Frontal cortex (tissue), 4 donors: ENCODE results near the gene PSMD2. TPM values are rescaled to one million over a fixed set of nuclear protein-coding genes. Genes with fewer than 3 reads are reported as not detected.

Source experiments
- DNase-seq, 2 donors: peaks; one replicate each; pipeline ENCODE4 v3.0.0; 2012; ENCODE audit warnings: low spot score in 2 of 2
- FAIRE-seq: peaks from 2 replicates; lab custom pipeline; 2012; peaks lifted over from hg19 to GRCh38; lab: Jason Lieb, UNC
- total RNA-seq: library from RNA; depleted of rRNA; stranded (reverse); fragments of >200 nt; gene quantifications from one replicate; pipeline ENCODE4 v1.2.3, GENCODE V29; 2014
- donor health status: control.
- donor health status: control.
- donor health status: control.

Gene PSMD2
- total RNA-seq, 1 donor from 2014 or later, result 263 TPM

DNA sequence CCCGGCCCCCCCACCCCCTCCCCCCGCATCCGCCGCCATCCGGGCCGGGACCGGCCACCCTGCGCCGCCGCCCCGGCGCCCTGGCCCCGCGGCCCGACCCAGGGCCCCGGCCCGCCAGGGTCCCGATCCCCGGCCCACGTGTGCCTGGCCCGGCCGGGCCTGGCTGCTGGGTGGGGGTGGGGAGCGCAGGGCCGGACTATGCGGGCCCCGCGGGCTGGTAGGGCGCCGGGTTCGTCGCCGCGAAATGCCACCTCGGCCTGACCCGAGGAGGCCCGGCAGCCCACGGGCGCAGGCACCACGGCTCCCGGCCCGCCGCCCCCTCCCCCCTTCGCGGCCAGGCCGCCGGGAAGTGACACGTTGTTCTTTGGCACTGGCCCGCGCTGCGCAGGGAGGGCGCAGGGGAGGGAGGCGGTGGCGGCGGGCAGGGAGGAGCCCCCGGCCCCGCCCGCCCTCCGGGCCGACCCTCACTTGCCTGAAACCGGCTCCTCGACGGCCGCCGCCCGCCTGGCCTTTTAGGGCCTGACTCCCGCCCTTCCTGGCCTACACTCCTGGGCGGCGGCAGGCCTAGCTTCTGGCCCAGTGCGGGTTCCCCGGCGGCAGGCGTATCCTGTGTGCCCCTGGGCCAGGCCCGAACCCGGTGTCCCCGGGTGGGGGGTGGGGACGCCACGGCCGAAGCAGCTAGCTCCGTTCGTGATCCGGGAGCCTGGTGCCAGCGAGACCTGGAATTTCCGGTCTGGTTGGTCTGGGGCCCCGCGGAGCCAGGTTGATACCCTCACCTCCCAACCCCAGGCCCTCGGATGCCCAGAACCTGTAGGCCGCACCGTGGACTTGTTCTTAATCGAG, 15.9 kb downstream of the PSMD2 start:
- peak; percentile 79 to 84 for DNase-seq
- FAIRE-seq, result no peak

DNA sequence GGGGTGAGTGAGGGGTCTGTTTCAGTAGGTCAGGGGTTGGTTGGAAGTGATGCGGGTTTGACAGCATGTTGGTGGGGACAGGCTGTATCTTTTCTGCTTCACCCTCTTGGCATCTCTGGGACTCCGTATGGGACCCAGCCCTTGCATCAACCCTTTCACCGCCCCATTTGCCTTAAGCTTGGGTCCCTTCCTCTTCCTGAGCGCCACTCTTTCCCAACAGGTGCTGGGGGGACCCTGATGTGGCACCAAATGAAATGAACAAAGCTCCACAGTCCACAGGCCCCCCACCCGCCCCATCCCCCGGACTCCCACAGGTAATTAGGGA, 16.5 kb downstream of the PSMD2 start:
- no peak for FAIRE-seq
- DNase-seq, result no peak

DNA sequence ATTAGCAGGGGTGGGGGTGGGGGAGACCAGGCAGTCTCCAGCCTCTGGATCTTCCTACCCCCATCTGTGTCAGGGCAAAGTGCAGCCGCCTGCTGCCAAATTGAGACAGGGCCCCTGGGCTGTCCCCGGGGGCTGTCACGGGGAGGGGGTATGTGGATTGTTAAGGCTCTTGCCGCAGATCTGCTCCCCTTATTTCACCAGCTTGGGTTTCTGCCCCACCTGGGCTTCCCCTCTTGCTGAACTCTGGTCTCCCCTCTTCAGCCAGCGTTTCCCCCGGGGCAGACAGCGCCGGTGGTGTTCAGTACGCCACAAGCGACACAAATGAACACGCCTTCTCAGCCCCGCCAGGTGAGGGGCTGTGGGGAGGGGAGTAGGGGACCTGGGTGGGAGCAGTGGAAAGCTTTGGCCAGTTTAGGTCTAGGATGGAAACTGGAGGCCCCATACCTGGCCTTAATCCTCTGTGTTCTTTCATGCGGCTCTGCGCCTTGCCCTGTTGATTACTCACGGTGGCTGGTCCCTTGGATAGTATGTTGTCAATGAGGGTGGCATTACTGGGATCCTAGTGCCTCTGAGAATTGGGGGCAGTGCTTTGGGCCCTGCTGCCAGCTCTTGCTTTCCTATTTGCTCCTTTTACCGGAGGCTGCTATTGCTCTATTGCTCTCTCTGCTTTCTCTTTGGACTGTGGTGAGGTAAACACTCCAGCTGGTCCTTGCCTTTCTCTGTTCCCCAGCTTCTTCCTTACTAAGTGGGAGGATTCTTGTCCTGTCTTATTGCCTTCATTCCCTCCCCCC, 17.0 kb downstream of the PSMD2 start:
- DNase-seq (no peak), FAIRE-seq (no peak)

DNA sequence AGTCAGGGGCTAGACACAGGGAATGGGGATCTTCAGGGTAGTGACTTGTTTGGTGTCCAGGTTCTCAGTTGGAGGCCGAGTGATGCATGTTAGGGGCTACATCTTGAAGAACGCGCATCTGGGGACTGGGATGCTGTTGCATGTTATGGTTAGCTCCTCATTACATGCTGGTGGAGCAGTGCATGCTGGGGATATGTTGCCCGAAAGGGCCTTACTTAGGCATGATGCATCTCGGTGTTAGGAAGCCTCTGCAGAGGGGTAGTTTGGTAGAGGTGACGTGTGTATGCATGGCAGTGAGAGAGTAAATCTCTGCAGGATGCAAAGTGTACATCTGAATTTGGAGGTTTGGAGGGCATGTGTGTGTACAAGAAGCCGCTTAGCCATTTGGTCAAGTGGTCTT, 17.8 kb downstream of the PSMD2 start:
- FAIRE-seq, result no peak
- DNase-seq, result no peak

DNA sequence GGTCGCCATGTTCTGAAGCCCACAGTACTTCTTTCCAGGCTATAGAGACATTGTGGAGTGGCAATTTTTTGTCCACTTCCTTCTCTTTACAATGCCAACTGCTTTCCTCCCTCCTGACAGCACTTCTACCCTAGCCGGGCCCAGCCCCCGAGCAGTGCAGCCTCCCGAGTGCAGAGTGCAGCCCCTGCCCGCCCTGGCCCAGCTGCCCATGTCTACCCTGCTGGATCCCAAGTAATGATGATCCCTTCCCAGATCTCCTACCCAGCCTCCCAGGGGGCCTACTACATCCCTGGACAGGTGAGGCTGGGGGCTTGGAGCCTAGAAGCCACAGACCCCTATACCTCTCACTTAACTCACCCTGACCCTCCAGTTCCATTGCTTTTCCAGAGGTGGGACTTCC, 18.2 kb downstream of the PSMD2 start:
- DNase-seq (peak in 1 of 2 donors; percentile 4), FAIRE-seq (no peak)

DNA sequence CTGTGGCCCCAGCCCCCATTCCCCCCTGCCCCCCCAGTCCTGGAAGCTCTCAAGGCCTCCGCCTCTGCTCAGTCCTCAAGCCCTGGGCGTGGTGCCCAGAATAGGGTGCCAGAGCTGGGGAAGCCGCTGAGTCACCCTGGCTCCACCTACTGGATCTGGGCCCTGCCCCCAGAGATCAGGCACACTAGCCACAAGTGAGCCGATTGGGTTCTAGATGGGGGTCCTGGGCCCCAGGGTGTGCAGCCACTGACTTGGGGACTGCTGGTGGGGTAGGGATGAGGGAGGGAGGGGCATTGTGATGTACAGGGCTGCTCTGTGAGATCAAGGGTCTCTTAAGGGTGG, 21.0 kb downstream of the PSMD2 start:
- FAIRE-seq, result no peak
- peak; percentile 88 to 96 for DNase-seq

DNA sequence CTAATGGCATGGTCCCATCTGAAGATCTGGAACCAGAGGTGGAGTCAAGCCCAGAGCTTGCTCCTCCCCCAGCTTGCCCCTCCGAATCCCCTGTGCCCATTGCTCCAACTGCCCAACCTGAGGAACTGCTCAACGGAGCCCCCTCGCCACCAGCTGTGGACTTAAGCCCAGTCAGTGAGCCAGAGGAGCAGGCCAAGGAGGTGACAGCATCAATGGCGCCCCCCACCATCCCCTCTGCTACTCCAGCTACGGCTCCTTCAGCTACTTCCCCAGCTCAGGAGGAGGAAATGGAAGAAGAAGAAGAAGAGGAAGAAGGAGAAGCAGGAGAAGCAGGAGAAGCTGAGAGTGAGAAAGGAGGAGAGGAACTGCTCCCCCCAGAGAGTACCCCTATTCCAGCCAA, 22.6 kb downstream of the PSMD2 start:
- no peak for DNase-seq
- no peak for FAIRE-seq

DNA sequence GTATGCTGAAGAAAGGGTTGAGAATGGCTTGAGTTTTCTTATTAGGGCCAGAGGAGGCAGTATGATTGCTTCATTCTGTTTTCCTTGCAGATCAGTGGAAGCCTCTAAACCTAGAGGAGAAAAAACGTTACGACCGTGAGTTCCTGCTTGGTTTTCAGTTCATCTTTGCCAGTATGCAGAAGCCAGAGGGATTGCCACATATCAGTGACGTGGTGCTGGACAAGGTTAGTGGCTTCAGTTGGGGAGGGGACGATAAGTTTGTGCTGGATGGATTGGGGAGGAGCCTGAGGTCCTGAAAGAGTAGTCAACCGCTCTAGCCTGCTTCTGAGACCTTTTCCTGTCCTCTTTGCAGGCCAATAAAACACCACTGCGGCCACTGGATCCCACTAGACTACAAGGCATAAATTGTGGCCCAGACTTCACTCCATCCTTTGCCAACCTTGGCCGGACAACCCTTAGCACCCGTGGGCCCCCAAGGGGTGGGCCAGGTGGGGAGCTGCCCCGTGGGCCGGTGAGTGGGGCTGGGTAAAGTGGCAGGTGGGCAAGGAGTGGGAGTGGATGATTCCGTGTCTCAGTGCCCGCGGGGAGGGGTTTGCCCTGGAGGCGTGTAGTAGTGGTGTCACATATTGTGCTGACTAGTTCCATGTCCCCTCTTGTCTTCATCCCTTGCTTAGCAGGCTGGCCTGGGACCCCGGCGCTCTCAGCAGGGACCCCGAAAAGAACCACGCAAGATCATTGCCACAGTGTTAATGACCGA, 23.9 kb downstream of the PSMD2 start:
- DNase-seq (peak; percentile 3 to 7), FAIRE-seq (no peak)

DNA sequence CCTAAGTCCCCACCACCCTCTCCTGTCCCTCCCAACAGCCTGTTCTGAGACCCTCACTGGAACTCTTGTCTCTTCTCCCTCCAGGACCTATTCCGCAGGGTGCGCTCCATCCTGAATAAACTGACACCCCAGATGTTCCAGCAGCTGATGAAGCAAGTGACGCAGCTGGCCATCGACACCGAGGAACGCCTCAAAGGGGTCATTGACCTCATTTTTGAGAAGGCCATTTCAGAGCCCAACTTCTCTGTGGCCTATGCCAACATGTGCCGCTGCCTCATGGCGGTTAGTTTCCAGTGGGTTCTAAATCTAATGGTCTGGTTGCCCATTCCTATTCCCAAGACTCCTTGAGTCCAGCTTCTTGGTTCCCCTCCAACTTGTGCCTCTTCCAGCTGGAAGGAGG, 24.7 kb downstream of the PSMD2 start:
- DNase-seq (peak in 1 of 2 donors; percentile 1), FAIRE-seq (no peak)

DNA sequence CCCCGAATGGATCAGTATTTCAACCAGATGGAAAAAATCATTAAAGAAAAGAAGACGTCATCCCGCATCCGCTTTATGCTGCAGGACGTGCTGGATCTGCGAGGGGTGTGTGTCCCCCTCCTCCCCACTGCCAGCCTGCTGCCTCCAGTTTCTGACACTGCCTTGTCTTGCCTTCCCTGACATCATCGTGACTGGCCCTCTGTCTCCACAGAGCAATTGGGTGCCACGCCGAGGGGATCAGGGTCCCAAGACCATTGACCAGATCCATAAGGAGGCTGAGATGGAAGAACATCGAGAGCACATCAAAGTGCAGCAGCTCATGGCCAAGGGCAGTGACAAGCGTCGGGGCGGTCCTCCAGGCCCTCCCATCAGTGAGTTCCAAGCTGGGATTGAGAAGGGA, 26.2 kb downstream of the PSMD2 start:
- DNase-seq (peak in 1 of 2 donors; percentile 2), FAIRE-seq (no peak)

DNA sequence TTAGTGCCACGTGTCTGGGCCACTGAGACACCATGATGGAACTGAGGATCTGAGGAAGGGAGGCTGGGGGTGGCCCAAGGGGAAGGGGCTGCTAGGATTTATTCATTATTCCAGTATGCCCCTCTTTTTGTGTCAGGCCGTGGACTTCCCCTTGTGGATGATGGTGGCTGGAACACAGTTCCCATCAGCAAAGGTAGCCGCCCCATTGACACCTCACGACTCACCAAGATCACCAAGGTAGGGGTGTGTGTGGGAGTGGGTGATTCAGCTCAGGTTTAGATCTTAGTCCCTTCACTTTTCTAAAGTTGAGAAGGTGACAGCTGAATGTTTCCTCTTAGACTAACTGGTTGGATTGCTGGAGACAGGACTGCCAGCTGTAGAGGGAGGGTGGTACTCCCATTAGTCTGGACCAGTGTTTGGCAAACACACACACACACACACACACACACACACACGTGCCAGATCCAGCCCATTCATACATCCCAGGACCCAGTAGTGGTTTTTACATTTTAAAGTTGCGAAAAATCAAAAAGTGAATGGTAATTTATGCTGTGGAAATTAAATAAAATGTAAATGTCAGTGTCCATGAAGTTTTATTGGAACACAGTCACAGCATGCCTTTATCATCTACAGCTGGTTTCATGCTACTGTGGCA, 26.8 kb downstream of the PSMD2 start:
- DNase-seq (peak in 1 of 2 donors; percentile 4), FAIRE-seq (no peak)

DNA sequence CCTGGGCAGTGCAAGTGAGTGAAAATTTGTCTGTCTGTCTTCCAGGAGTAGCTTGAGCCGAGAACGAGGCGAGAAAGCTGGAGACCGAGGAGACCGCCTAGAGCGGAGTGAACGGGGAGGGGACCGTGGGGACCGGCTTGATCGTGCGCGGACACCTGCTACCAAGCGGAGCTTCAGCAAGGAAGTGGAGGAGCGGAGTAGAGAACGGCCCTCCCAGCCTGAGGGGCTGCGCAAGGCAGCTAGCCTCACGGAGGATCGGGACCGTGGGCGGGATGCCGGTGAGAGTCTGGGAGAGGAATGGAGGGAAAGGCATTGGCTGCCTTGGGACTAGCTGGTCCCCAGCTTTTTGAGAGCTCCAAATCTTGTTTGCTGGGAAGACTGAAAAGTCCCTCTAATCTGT, 28.1 kb downstream of the PSMD2 start:
- FAIRE-seq (no peak), DNase-seq (no peak)

DNA sequence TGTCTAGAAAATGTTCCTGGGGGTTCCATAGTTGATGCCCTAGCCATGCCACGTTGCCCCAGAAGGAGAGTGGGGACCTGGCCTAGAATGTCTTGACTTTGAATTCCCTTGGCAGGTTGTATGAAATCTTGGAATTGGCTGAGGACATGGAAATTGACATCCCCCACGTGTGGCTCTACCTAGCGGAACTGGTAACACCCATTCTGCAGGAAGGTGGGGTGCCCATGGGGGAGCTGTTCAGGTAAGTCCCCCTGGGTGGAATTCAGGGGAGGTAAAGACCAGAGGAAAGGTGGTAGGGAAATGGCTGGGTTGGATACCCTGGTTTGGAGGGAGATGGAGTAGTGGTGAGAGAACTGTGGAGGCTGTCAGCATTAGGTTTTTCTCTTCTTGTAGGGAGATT, 29.5 kb downstream of the PSMD2 start:
- FAIRE-seq, result no peak

DNA sequence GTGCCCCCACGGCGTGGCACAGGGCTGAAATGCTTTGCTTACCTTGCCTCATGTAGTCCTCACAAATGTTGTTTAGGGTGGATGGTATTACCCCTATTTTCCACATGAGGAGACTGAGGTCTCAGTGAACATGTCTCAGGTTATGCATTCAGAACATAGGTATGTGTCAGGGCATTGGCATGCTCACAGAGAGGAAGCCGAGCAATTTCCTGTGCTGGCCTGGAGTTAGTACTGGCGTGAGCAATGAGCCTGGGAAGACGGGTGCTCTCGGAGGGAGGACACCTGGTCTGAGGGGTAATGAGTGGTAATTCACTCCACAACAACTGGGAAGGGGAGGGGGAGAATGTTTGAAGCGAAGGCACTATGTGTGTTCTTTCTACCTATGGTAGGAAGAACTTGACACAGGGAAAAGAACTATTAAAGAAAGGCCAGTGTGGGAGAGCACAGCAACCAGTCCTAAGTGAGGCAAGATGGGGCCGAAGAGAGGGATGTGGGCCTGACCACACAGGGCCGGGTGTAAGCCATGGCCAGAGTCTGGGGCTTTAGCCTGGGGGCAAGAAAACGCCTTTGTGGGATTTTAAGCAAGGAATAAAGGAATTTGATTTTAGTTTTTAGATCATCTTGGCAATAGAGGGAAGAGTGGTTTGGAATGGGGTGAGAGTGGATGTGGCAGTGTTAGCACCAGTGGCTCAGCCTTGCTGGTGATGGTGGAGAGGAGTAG, 33.5 kb downstream of the PSMD2 start:
- DNase-seq, result no peak
- no peak for FAIRE-seq

More for the DNA sequence above, 29.5 kb downstream of the PSMD2 start:
- DNase-seq, result no peak

DNA sequence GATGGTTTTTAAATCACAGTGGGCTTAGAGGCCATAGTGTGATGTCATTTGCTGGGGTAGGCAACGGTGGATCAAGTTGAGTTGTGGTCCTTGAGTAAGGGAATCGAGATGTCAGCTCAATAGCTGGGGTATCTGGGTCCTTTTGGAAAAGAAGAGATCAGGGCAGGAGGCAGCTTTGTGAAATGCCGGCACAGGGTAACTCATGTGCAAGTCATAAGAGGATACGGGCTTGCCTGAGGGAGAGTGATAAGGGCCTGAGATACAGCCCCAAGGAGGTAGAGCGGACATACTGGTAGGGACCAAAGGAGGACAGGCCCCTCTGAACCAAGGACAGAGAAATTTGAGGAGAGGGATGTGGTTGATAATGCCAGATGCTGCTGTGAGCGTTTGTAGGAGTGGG, 34.1 kb downstream of the PSMD2 start:
- no peak for FAIRE-seq
- DNase-seq, result no peak

DNA sequence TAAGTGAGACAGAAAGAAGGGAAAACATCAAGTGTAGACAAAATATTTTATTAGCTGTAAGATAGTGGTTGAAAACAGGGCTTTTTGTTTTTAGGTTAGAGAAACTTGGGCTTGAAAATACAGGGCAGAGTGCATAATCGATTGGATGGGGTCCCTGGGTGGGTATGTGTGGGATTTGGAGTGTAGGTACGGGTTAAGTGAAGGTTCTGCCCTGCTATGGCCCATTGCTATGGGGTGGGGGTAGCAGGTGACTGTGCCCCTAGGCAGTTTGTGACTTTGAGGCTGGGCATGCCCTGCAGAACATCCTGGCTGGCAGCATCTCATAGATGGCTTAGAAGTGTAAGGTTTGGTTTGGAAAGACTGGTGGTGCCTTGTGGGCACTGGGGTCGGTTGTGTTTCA, 34.7 kb downstream of the PSMD2 start:
- DNase-seq, result no peak
- FAIRE-seq, result no peak

DNA sequence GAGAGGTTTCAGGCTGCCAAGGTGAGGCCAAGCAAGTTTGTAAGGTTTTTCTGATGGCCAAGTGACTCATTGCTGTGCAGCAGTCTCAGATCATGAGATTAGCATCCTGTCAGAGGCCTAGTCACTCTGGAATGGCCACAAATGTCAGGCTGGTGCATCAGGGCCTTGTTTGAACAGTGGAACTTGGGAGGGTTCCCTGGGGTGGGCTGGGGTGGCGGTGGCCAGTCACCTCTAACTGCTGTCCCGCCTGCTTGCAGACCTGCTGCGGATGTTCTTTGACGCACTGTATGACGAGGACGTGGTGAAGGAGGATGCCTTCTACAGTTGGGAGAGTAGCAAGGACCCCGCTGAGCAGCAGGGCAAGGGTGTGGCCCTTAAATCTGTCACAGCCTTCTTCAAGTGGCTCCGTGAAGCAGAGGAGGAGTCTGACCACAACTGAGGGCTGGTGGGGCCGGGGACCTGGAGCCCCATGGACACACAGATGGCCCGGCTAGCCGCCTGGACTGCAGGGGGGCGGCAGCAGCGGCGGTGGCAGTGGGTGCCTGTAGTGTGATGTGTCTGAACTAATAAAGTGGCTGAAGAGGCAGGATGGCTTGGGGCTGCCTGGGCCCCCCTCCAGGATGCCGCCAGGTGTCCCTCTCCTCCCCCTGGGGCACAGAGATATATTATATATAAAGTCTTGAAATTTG, 35.6 kb downstream of the PSMD2 start:
- no peak for DNase-seq
- no peak for FAIRE-seq

DNA sequence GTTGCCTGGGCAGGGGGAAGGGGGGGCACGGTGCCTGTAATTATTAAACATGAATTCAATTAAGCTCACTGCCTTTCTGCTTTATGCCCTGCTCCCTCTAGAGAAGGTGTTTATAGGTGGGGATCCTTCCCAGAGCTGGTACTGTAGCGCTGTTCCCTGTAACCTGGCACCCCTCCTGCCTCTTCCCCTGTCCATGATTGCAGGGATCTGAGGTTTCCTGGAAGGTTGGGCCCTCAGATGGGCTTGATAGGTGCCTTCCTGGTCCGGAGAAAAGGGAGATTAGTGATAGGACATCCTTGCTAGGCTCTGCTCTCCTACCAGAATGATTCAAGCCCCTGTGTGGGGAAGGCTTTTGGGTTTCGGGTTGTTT, 36.2 kb downstream of the PSMD2 start:
- no peak for FAIRE-seq
- no peak for DNase-seq
